ENCODE data around the gene SLC35G2.
"Not testable (repeated sequence)": the region's sequence is repeated elsewhere in the genome, so short reads cannot be mapped to it uniquely, and the experiment has no call there.

The SLC35G2 gene

DNA sequence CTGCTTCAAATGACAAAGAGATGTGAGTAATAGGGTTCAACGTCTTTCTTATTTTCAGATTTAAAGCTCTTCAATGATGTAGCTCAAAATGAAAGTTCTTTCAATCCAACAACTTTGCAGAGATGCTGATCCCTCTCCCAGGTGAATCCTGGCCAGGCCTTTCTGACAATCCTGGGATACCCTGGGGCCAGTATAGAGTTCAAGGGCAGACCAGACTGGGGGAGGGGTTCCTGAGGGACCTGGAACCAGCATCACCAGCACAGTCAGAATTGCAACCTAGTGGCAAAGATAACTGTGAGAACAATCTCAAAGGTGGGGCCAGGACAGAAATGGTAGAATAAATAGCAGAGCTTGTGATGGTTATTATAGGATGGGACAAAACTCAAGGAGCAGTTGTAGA, 23.4 kb downstream of the SLC35G2 start:
- FAIRE-seq (no peak), DNase-seq (ENCODE audit: insufficient read length, low spot score) (no peak)
- TF ChIP-seq POLR2A (IDR thresholded peaks at IDR 0.05; ENCODE audit: low read depth, low read length) = no peak

DNA sequence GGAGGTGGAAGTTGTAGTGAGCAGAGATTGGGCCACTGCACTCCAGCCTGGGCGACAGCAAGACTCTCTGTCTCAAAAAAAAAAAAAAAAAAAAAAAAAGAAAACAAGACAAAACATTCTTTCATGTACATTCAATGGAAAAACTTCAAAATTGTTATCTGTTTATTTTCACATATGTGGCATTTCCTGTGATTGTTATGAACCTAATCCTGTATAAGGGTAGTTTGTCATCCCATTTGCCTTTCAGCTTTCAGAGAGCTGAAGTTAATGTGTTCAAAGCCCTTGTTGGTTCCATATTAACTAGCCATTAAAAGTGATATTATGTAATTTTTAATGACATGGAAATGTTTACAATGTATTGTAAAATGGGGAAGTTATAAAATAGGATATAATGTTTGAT, 25.8 kb downstream of the SLC35G2 start:
- no peak for TF ChIP-seq POLR2A (IDR thresholded peaks at IDR 0.05; ENCODE audit: low read depth, low read length)
- DNase-seq (ENCODE audit: insufficient read length, low spot score) = no peak
- FAIRE-seq = no peak

DNA sequence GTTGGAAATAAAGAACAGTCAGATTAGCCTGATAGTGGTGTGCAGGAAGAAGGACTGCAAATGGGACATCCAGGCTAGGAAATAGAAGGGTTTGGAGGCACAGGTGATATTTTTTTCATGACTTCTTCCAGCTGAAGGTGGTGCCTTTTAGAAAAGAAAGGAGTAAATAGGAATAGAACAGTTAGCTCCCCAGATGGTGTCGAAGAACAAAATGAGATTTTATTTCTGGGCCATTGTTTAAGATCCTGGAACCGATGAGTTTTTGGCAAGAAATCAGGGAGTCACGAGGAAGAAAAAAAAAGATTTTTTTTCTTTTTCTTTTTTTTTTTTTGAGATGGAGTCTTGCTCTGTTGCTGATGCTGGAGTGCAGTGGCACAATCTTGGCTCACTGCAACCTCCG, 33.3 kb downstream of the SLC35G2 start:
- FAIRE-seq (no peak), DNase-seq (ENCODE audit: insufficient read length, low spot score) (no peak)
- TF ChIP-seq POLR2A (IDR thresholded peaks at IDR 0.05; ENCODE audit: low read depth, low read length) = no peak

GRCh38 chr3:136856665-136857064, 37.7 kb downstream of the SLC35G2 start:
- no peak for TF ChIP-seq POLR2A (IDR thresholded peaks at IDR 0.05; ENCODE audit: low read depth, low read length)
- FAIRE-seq (peak; percentile 66), DNase-seq (ENCODE audit: insufficient read length, low spot score) (no peak)

DNA sequence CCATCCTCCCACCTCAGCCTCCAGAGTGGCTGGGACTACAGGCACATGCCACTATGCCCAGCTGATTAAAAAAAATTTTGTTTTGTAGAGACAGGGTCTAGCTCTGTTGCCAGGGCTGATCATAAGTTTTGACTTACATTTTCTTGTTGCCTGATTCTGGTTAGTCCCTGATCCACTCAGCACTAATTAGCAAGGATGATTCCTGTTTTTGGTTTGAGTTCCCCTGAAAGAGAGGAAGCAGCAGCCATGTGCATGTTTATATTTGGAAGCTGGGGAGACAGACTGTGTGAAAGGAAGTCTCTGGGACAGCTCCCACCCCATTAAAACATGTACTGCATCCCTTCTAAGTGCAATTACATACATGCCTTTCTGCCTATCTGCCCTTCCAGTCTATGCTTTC, 39.5 kb downstream of the SLC35G2 start:
- DNase-seq (ENCODE audit: insufficient read length, low spot score) = no peak
- TF ChIP-seq POLR2A (IDR thresholded peaks at IDR 0.05; ENCODE audit: low read depth, low read length) = no peak
- no peak for FAIRE-seq

GRCh38 chr3:136860541-136860940, 41.6 kb downstream of the SLC35G2 start:
- no peak for TF ChIP-seq POLR2A (IDR thresholded peaks at IDR 0.05; ENCODE audit: low read depth, low read length)
- FAIRE-seq (peak; percentile 81), DNase-seq (ENCODE audit: insufficient read length, low spot score) (no peak)

- FAIRE-seq (peak; percentile 75), DNase-seq (ENCODE audit: insufficient read length, low spot score) (peak; percentile 89)
- peak; percentile 96 for TF ChIP-seq POLR2A (IDR thresholded peaks at IDR 0.05; ENCODE audit: low read depth, low read length)
Measured at GRCh38 chr3:136861890-136862616, 43.1 kb downstream of the SLC35G2 start, which contains the start of gene NCK1. NCK1 (plus strand) TSS chr3:136862208; CDS start chr3:136928002, 65,794 bp downstream.

GRCh38 chr3:136862617-136863322, 43.8 kb downstream of the SLC35G2 start:
- no peak for TF ChIP-seq POLR2A (IDR thresholded peaks at IDR 0.05; ENCODE audit: low read depth, low read length)
- no peak for FAIRE-seq
- no peak for DNase-seq (ENCODE audit: insufficient read length, low spot score)

- FAIRE-seq (no peak), DNase-seq (ENCODE audit: insufficient read length, low spot score) (no peak)
- no peak for TF ChIP-seq POLR2A (IDR thresholded peaks at IDR 0.05; ENCODE audit: low read depth, low read length)
Measured at GRCh38 chr3:136869282-136869681, 50.4 kb downstream of the SLC35G2 start.

DNA sequence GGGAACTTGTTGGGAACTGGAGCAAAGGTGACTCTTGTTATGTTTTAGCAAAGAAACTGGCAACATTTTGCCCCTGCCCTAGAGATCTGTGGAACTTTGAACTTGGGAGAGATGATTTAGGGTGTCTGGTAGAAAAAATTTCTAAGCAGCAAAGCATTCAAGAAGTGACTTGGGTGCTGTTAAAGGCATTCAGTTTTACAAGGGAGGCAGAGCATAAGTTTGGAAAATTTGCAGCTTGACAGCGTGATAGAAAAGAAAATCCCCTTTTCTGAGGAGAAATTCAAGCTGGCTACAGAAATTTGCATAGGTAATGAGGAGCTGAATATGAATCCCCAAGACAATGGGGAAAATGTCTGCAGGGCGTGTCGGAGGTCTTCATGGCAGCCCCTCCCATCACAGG, 53.3 kb downstream of the SLC35G2 start:
- FAIRE-seq; DNase-seq (ENCODE audit: insufficient read length, low spot score): not testable (repeated sequence)

- DNase-seq (ENCODE audit: insufficient read length, low spot score); FAIRE-seq: not testable (repeated sequence)
Measured at GRCh38 chr3:136879510-136879909, 60.6 kb downstream of the SLC35G2 start.

DNA sequence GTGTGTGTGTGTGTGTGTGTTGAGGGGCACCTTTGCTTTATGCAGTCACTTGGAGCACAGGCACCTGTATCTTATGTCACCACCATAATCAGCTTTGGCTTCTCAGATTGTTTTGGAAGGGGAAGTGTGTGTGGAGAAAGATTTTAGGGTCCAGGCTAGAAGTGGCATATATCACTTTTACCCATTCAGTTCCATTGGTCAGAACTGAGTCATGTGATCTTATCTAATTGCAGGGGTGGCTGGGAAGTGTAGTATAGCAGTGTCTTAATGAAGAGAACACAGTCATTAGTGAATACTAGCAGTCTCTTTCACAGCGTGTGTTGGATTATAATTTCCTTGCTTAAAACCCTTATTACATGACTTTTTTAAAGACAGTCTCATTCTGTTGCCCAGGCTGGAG, 63.6 kb downstream of the SLC35G2 start:
- no peak for FAIRE-seq
- TF ChIP-seq POLR2A (IDR thresholded peaks at IDR 0.05; ENCODE audit: low read depth, low read length) = no peak

DNA sequence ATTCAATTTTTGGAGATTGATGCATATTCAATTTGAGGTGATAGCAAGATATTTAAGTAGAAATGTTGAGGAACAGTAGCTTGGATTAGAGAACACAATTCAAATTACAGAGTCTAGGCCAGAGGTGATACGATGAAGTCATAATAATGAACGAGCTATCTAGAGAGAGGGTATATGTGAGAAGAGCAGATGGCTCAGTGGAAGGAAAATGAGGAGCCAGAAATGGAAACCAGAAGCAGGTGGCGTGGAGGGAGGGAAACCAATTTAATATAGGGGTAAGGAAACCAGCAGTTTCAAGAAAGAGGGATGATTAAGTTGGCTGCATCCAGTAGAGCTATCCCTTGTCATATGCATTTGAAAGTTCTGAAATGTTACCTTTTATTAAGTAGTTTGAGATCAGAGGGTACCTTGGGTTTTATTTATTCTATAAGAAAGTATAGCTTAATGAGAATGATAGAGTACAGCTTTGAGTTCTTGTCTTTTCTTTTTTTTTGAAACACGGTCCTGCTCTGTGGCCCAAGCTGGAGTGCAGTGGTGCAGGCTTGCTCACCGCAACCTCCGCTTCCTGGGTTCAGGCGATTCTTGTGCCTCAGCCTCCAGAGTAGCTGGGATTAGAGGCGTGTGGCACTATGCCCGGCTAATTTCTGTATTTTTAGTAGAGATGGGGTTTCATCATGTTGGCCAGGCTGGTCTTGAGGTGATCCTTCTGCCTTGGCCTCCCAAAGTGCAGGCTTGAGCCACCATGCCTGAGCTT, 65.2 kb downstream of the SLC35G2 start:
- FAIRE-seq = no peak

More for the DNA sequence above, 63.6 kb downstream of the SLC35G2 start:
- DNase-seq (ENCODE audit: insufficient read length, low spot score) = no peak

More for the DNA sequence above, 65.2 kb downstream of the SLC35G2 start:
- TF ChIP-seq POLR2A (IDR thresholded peaks at IDR 0.05; ENCODE audit: low read depth, low read length) = no peak
- no peak for DNase-seq (ENCODE audit: insufficient read length, low spot score)

Data from H54 (cell line).